ENCODE results near the gene STK32B.
"Not testable (repeated sequence)": the region's sequence is repeated elsewhere in the genome, so short reads cannot be mapped to it uniquely, and the experiment has no call there.

STK32B gene

GRCh38 chr4:5249727-5250126 is 198.4 kb downstream of the STK32B start:
- no peak overlapping the region for H3K4me3 ChIP-seq (ENCODE audit: low read depth, low read length)
- no peaks in the 10 kb centered on the region for H3K4me1 ChIP-seq
- no peaks in the 10 kb centered on the region for H3K9me3 ChIP-seq (ENCODE audit: control insufficient read depth, low read length)
- no peak overlapping the region for H3K4me2 ChIP-seq (ENCODE audit: low read length)
- no peak for TF ChIP-seq CTCF (IDR thresholded peaks at IDR 0.05)
- no peak overlapping the region for H3K9ac ChIP-seq
- no peak overlapping the region for H2AFZ ChIP-seq
- no peaks in the 10 kb centered on the region for H3K36me3 ChIP-seq (ENCODE audit: control insufficient read depth, insufficient read depth, low read length)
- no peak overlapping the region for H3K27ac ChIP-seq
- H3K27me3 ChIP-seq (ENCODE audit: control insufficient read depth, insufficient read depth, low read length) = no peaks in the 10 kb centered on the region
- H3K79me2 ChIP-seq = no peaks in the 10 kb centered on the region

- not testable (repeated sequence) for H3K4me2 ChIP-seq (ENCODE audit: low read length); H3K36me3 ChIP-seq (ENCODE audit: control insufficient read depth, insufficient read depth, low read length); H3K4me3 ChIP-seq (ENCODE audit: low read depth, low read length); H2AFZ ChIP-seq; H3K9me3 ChIP-seq (ENCODE audit: control insufficient read depth, low read length); H3K4me1 ChIP-seq; H3K27me3 ChIP-seq (ENCODE audit: control insufficient read depth, insufficient read depth, low read length); H3K27ac ChIP-seq; H3K9ac ChIP-seq; H3K79me2 ChIP-seq
These were observed 199.3 kb downstream of the STK32B start for GRCh38 chr4:5250536-5250935.

- no peaks in the 10 kb centered on the region for H3K4me1 ChIP-seq
- H3K27ac ChIP-seq = no peak overlapping the region
- no peak overlapping the region for H2AFZ ChIP-seq
- H3K9ac ChIP-seq = no peak overlapping the region
- no peaks in the 10 kb centered on the region for H3K27me3 ChIP-seq (ENCODE audit: control insufficient read depth, insufficient read depth, low read length)
- H3K4me3 ChIP-seq (ENCODE audit: low read depth, low read length) = no peak overlapping the region
- H3K4me2 ChIP-seq (ENCODE audit: low read length) = no peak overlapping the region
- no peaks in the 10 kb centered on the region for H3K36me3 ChIP-seq (ENCODE audit: control insufficient read depth, insufficient read depth, low read length)
- TF ChIP-seq CTCF (IDR thresholded peaks at IDR 0.05) = no peak
- H3K79me2 ChIP-seq = no peaks in the 10 kb centered on the region
- no peaks in the 10 kb centered on the region for H3K9me3 ChIP-seq (ENCODE audit: control insufficient read depth, low read length)
These were observed 205.1 kb downstream of the STK32B start for GRCh38 chr4:5256421-5256820.

- Histone ChIP-seq H3K4me3 (ENCODE audit: low read depth, low read length) (no peak overlapping the region), H3K4me2 (ENCODE audit: low read length) (no peak overlapping the region), H3K79me2 (no peaks in the 10 kb centered on the region), H3K27ac (no peak overlapping the region), H3K27me3 (ENCODE audit: control insufficient read depth, insufficient read depth, low read length) (no peaks in the 10 kb centered on the region), H3K9ac (no peak overlapping the region), H3K9me3 (ENCODE audit: control insufficient read depth, low read length) (no peaks in the 10 kb centered on the region), H2AFZ (no peak overlapping the region), H3K36me3 (ENCODE audit: control insufficient read depth, insufficient read depth, low read length) (no peaks in the 10 kb centered on the region), H3K4me1 (no peaks in the 10 kb centered on the region)
- no peak for TF ChIP-seq CTCF (IDR thresholded peaks at IDR 0.05)
These were observed 205.8 kb downstream of the STK32B start for GRCh38 chr4:5257086-5257485.

GRCh38 chr4:5259471-5259870 is 208.2 kb downstream of the STK32B start:
- H2AFZ ChIP-seq = no peak overlapping the region
- no peak overlapping the region for H3K4me3 ChIP-seq (ENCODE audit: low read depth, low read length)
- H3K27me3 ChIP-seq (ENCODE audit: control insufficient read depth, insufficient read depth, low read length) = no peaks in the 10 kb centered on the region
- no peak overlapping the region for H3K4me2 ChIP-seq (ENCODE audit: low read length)
- TF ChIP-seq CTCF (IDR thresholded peaks at IDR 0.05) = no peak
- no peaks in the 10 kb centered on the region for H3K9me3 ChIP-seq (ENCODE audit: control insufficient read depth, low read length)
- no peaks in the 10 kb centered on the region for H3K4me1 ChIP-seq
- no peak overlapping the region for H3K9ac ChIP-seq
- H3K36me3 ChIP-seq (ENCODE audit: control insufficient read depth, insufficient read depth, low read length) = no peaks in the 10 kb centered on the region
- H3K27ac ChIP-seq = no peak overlapping the region
- no peaks in the 10 kb centered on the region for H3K79me2 ChIP-seq
